Measurements from ENCODE around the gene MGAT1.
"Not testable (repeated sequence)": the region's sequence is repeated elsewhere in the genome, so short reads cannot be mapped to it uniquely, and the experiment has no call there.

The MGAT1 gene

DNA sequence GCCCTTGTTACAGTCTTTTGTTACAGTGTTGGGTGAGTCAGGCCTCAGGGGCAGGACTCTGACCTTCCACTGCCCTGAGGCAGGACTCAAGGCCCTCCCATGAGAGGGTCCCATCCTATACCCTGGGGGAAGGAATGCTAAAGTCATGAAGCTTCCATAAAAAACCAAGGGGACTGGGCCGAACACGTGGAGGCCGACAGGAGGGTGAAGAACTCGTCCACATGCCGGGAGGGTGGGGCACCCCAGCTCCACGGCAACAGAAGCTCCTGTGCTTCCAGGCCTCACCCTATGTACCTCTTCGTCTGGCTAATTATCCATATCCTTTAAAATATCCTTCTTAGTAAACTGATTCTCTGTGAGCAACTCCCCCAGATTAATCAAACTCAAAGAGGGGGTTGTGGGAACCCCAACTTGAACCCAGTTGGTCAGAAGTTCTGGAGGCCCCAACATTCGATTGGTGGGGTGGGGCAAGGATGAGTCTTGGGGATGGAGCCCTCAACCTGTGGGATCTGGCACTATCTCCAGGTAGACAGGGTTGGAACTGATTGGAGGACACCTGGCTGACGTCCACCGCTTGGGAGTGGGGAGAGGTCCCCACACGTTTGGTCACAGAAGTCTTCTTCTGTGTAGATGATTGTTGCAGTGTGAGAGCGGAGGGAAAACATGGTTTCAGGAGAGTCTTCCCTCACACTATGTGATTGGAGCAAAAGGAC, 19.1 kb downstream of the MGAT1 start:
- Histone ChIP-seq H3K9me3 (ENCODE audit: severe bottlenecking) (no peaks in the 10 kb centered on the region), H3K4me1 (ENCODE audit: insufficient read depth, poor library complexity, severe bottlenecking) (peaks cover 23% of the 10 kb centered on the region), H3K27ac (ENCODE audit: poor library complexity, severe bottlenecking) (no peak overlapping the region), H3K27me3 (ENCODE audit: insufficient read depth, poor library complexity, severe bottlenecking) (no peaks in the 10 kb centered on the region), H3K36me3 (ENCODE audit: low read depth) (no peaks in the 10 kb centered on the region), H3K4me3 (ENCODE audit: severe bottlenecking) (no peak overlapping the region)
- no peak for TF ChIP-seq CTCF (IDR thresholded peaks at IDR 0.05; ENCODE audit: poor library complexity, severe bottlenecking)
- ATAC-seq (ENCODE audit: low read depth) (no peak), DNase-seq (ENCODE audit: low spot score) (no peak)

GRCh38 chr5:180782748-180783147, 19.9 kb downstream of the MGAT1 start:
- Histone ChIP-seq H3K4me1 (ENCODE audit: insufficient read depth, poor library complexity, severe bottlenecking) (peaks cover 23% of the 10 kb centered on the region), H3K27me3 (ENCODE audit: insufficient read depth, poor library complexity, severe bottlenecking) (no peaks in the 10 kb centered on the region), H3K9me3 (ENCODE audit: severe bottlenecking) (no peaks in the 10 kb centered on the region), H3K27ac (ENCODE audit: poor library complexity, severe bottlenecking) (no peak overlapping the region), H3K4me3 (ENCODE audit: severe bottlenecking) (no peak overlapping the region), H3K36me3 (ENCODE audit: low read depth) (no peaks in the 10 kb centered on the region)
- DNase-seq (ENCODE audit: low spot score), result no peak
- no peak for TF ChIP-seq CTCF (IDR thresholded peaks at IDR 0.05; ENCODE audit: poor library complexity, severe bottlenecking)
- no peak for ATAC-seq (ENCODE audit: low read depth)

- not testable (repeated sequence) for H3K27ac ChIP-seq (ENCODE audit: poor library complexity, severe bottlenecking); H3K4me3 ChIP-seq (ENCODE audit: severe bottlenecking); DNase-seq (ENCODE audit: low spot score); H3K36me3 ChIP-seq (ENCODE audit: low read depth); H3K9me3 ChIP-seq (ENCODE audit: severe bottlenecking); ATAC-seq (ENCODE audit: low read depth); H3K27me3 ChIP-seq (ENCODE audit: insufficient read depth, poor library complexity, severe bottlenecking)
- peaks cover 23% of the 10 kb centered on the region for H3K4me1 ChIP-seq (ENCODE audit: insufficient read depth, poor library complexity, severe bottlenecking)
Observed at GRCh38 chr5:180781900-180782326, 20.7 kb downstream of the MGAT1 start.

- no peak overlapping the region for H3K27ac ChIP-seq (ENCODE audit: poor library complexity, severe bottlenecking)
- no peak for TF ChIP-seq CTCF (IDR thresholded peaks at IDR 0.05; ENCODE audit: poor library complexity, severe bottlenecking)
- no peaks in the 10 kb centered on the region for H3K9me3 ChIP-seq (ENCODE audit: severe bottlenecking)
- peaks cover 8% of the 10 kb centered on the region for H3K4me1 ChIP-seq (ENCODE audit: insufficient read depth, poor library complexity, severe bottlenecking)
- no peaks in the 10 kb centered on the region for H3K36me3 ChIP-seq (ENCODE audit: low read depth)
- DNase-seq (ENCODE audit: low spot score) (no peak), ATAC-seq (ENCODE audit: low read depth) (no peak)
- no peaks in the 10 kb centered on the region for H3K27me3 ChIP-seq (ENCODE audit: insufficient read depth, poor library complexity, severe bottlenecking)
- H3K4me3 ChIP-seq (ENCODE audit: severe bottlenecking), result no peak overlapping the region
Observed at GRCh38 chr5:180779985-180780610, 22.5 kb downstream of the MGAT1 start.

DNA sequence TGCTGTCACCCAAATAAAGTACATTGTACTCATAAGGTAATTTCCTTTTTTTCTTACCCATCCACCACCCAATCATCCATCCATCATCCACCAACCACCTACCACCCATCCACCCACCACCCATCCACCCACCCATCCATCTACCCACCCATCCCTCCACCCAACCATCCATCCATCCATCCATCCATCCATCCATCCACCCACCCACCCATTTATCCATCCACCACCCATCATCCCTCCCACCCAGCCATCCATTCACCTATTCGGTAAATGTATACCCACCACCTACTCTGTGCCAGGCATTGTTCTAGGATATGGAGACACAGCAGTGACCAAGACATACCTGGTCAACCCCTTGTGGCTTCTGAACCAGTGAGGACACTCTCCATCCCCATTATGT, 25.1 kb downstream of the MGAT1 start:
- Histone ChIP-seq H3K4me3 (ENCODE audit: severe bottlenecking) (no peak overlapping the region), H3K4me1 (ENCODE audit: insufficient read depth, poor library complexity, severe bottlenecking) (no peaks in the 10 kb centered on the region), H3K36me3 (ENCODE audit: low read depth) (no peaks in the 10 kb centered on the region), H3K27ac (ENCODE audit: poor library complexity, severe bottlenecking) (no peak overlapping the region), H3K27me3 (ENCODE audit: insufficient read depth, poor library complexity, severe bottlenecking) (no peaks in the 10 kb centered on the region), H3K9me3 (ENCODE audit: severe bottlenecking) (no peaks in the 10 kb centered on the region)
- ATAC-seq (ENCODE audit: low read depth) (no peak), DNase-seq (ENCODE audit: low spot score) (no peak)
- no peak for TF ChIP-seq CTCF (IDR thresholded peaks at IDR 0.05; ENCODE audit: poor library complexity, severe bottlenecking)
